GM12874 (cell line): ENCODE measurements around the gene PTH2.

Experiments used
- CTCF ChIP-seq: IDR thresholded peaks from 2 replicates; pipeline ENCODE4 v1.5.1; 2011; ENCODE audit warnings: low read depth, mild to moderate bottlenecking, control low read depth, low read length, moderate library complexity; ENCODE audit not compliant: insufficient read depth

Gene PTH2

GRCh38 chr19:49420227-49420626, 3.0 kb downstream of the PTH2 start:
- TF ChIP-seq CTCF = no peak

DNA sequence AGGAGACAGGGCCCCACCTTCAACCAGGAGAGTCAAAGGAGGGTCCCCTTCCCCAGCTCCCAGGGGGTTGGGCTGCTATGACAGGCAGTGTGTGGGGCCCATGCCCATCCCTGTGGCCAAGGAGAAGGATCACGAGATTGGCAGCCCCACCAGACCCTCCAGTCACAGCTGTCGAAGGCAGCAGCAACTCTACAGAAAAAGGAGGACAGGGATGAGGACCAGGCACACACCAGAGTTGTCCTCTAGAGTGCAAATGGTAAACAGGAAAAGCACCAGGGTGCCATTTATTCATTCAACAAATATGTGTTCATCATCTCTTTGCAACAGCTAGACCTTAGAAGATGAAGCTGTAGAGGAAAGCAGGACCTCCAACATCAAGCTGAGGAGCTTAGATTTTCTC, 4.1 kb downstream of the PTH2 start:
- no peak for TF ChIP-seq CTCF

GRCh38 chr19:49418511-49418910, 4.7 kb downstream of the PTH2 start:
- no peak for TF ChIP-seq CTCF

- no peak for TF ChIP-seq CTCF
Observed at GRCh38 chr19:49417088-49417487, 6.2 kb downstream of the PTH2 start.

DNA sequence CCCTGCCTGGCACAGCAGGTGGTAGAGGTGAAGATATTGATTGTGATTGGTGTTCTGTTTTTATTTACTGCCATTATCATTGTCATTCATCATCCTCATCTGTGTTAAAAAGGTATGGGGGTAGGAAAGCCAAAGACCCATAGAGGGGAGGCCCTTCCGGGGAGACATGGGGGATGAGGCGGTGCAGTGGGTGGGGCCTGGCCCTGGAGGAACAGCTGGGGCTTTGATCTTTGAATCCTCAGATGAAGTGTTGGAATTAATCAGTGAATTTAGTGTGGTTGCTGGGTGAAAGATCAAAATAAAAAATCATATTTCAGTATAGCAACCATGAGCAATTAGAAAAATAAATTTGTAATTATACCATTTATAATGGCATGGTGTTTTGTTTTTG, 7.4 kb downstream of the PTH2 start:
- TF ChIP-seq CTCF = no peak

DNA sequence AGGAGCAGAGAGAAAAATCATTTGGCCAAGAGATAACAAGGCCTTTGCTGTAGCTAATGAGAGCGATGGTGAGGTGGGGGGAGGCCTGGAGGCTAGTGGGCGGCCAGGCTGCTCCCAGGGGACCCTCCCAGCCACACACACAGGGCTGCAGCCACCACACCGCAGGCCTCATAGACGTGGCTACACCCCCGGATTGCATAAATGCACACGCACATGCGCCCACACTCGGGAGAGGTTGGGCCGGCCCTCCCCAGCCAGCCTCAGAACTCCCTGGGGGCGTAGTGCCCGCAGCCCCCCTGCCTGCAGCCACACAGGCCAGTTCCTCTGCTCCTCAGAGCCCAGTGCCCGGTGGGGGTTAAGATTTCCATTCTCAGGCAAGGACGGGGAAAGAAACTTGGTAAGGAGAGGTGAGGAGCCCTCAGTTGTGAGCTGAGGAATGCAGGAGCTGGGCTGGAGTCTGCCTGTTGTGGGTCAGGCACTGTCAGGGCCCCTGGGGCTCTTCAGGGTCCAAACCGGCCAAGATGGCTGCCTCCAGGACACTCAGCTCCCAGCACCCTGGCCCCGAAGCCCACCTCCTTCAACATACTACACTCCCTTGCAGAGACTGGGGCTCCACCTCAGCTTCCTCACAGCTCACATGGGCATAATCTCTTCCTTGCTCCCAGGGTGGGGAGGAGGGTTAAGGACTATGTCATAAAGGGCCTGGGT, 8.0 kb downstream of the PTH2 start:
- TF ChIP-seq CTCF = no peak

DNA sequence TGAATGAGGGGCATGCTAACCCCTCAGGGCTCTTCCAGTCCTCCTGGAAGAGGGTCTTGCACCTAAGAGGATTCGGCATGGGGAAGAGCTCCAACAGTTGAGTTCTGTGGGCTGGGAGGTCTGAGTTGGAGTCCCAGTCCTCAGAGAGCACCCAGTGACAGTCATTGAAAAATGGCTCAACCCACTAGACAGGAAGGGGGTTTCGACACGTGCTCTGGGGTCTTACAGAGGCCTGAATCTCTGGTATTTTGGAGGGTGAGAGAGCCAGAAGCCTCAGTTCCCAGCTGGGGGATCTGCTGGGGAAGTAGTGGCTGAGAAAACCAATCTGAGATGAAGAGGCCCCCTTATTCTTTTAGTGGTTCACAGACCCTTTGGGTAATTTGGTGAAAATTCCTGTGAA, 9.0 kb downstream of the PTH2 start:
- no peak for TF ChIP-seq CTCF
